Fibroblast of lung (primary cell): ENCODE results near the gene GRIK1. TPM values are rescaled to one million over a fixed set of nuclear protein-coding genes. Genes with fewer than 3 reads are reported as not detected.

Source experiments
- DNase-seq, 2 donors: peaks; one replicate each; pipeline versions ENCODE4 v3.0.0 to v3.0.0-alpha.2; 2010; ENCODE audit warnings: low read depth in 2 of 2
- H2AFZ ChIP-seq: 2 replicates; pipeline ENCODE4 v1.5.1; 2012; ENCODE audit warnings: low read length, control low read depth, inconsistent platforms
- H3K27ac ChIP-seq: 2 replicates; pipeline ENCODE4 v1.5.1; 2011; ENCODE audit warnings: low read length, control low read depth; ENCODE audit not compliant: insufficient read depth
- H3K27me3 ChIP-seq: 2 replicates; pipeline ENCODE4 v1.5.1; 2011; ENCODE audit warnings: mild to moderate bottlenecking, low read length; ENCODE audit not compliant: control insufficient read depth, insufficient read depth
- H3K36me3 ChIP-seq: 2 replicates; pipeline ENCODE4 v1.5.1; 2011; ENCODE audit warnings: low read length; ENCODE audit not compliant: control insufficient read depth, insufficient read depth
- H3K4me1 ChIP-seq: 2 replicates; pipeline ENCODE4 v1.5.1; 2011; ENCODE audit warnings: low read length; ENCODE audit not compliant: control insufficient read depth, insufficient read depth; ENCODE audit errors: extremely low read depth
- H3K4me2 ChIP-seq: 2 replicates; pipeline ENCODE4 v1.5.1; 2011; ENCODE audit warnings: low read length, control low read depth; ENCODE audit not compliant: insufficient read depth; ENCODE audit errors: extremely low read depth
- H3K4me3 ChIP-seq, 4 experiments: fragments of 200-600 bp in 1 of 4; sonication (generic) in 1 of 4; replicated peaks in 1 of 4; 2 replicates each; pipeline ENCODE4 v1.5.1; 2011 to 2016; ENCODE audit warnings: low read length in 4 of 4, low read depth in 3 of 4, mild to moderate bottlenecking in 3 of 4, control low read depth in 2 of 4, inconsistent platforms in 1 of 4, mixed read lengths in 1 of 4; ENCODE audit not compliant: insufficient read depth in 1 of 4; ENCODE audit errors: control extremely low read depth in 1 of 4
- H3K79me2 ChIP-seq: 2 replicates; pipeline ENCODE4 v1.5.1; 2012; ENCODE audit warnings: mild to moderate bottlenecking, low read length, inconsistent platforms; ENCODE audit not compliant: control insufficient read depth, insufficient read depth
- H3K9ac ChIP-seq: 2 replicates; pipeline ENCODE4 v1.5.1; 2011; ENCODE audit warnings: mild to moderate bottlenecking, low read length, control low read depth; ENCODE audit not compliant: insufficient read depth
- H3K9me3 ChIP-seq: 2 replicates; pipeline ENCODE4 v1.5.1; 2012; ENCODE audit warnings: low read depth, low read length; ENCODE audit not compliant: control insufficient read depth, insufficient read depth
- H4K20me1 ChIP-seq: 2 replicates; pipeline ENCODE4 v1.5.1; 2011; ENCODE audit warnings: low read length; ENCODE audit not compliant: control insufficient read depth, insufficient read depth; ENCODE audit errors: extremely low read depth
- CTCF ChIP-seq, 2 donors: IDR thresholded peaks in 1 of 2; conservative IDR thresholded peaks in 1 of 2; 1 replicate in 1 of 2; 2 replicates in 1 of 2; pipeline ENCODE4 v1.5.1; 2011 to 2012; ENCODE audit warnings: low read length in 2 of 2, control low read depth in 1 of 2, inconsistent platforms in 1 of 2, low read depth in 1 of 2, mild to moderate bottlenecking in 1 of 2
- EZH2 ChIP-seq: IDR thresholded peaks from 2 replicates; pipeline ENCODE4 v1.5.1; 2012; ENCODE audit warnings: low read length, control low read depth, mild to moderate bottlenecking; ENCODE audit errors: missing control alignments
- polyA plus RNA-seq, 2 donors: library from polyadenylated mRNA; depleted of rRNA in 1 of 2; stranded (reverse) in 1 of 2; unstranded in 1 of 2; fragments of >200 nt; gene quantifications; 2 replicates each; pipeline ENCODE4 v1.2.1, GENCODE V29; 2011 to 2012; ENCODE audit warnings: missing spikeins in 1 of 2
- total RNA-seq: library from RNA; depleted of rRNA; stranded (reverse); fragments of >200 nt; gene quantifications from 2 replicates; pipeline ENCODE4 v1.2.1, GENCODE V29; 2014

Gene GRIK1
- total and polyA plus RNA-seq, 2 donors (not counting 1 experiment from before 2014, with no cell fraction given) = not detected

- Histone ChIP-seq H3K79me2 (no peaks in the 10 kb centered on the region), H3K36me3 (no peaks in the 10 kb centered on the region), H3K9ac (no peak overlapping the region), H3K27me3 (no peaks in the 10 kb centered on the region), H3K4me3 (no peak overlapping the region), H3K4me1 (no peaks in the 10 kb centered on the region), H4K20me1 (no peaks in the 10 kb centered on the region), H3K4me2 (no peak overlapping the region), H3K9me3 (no peaks in the 10 kb centered on the region), H2AFZ (no peak overlapping the region), H3K27ac (no peak overlapping the region)
- no peak for DNase-seq
- TF ChIP-seq CTCF (conservative IDR thresholded peaks at IDR 0.05 in 1 of 2, IDR thresholded peaks at IDR 0.05 in 1 of 2; ENCODE audit: low read depth in 1 of 2, low read length in 2 of 2) (no peak), EZH2 (no peak)
Observed at GRCh38 chr21:29521872-29522271, 417.9 kb downstream of the GRIK1 start.

GRCh38 chr21:29520171-29520570, 419.6 kb downstream of the GRIK1 start:
- H2AFZ ChIP-seq = no peak overlapping the region
- TF ChIP-seq CTCF (conservative IDR thresholded peaks at IDR 0.05 in 1 of 2, IDR thresholded peaks at IDR 0.05 in 1 of 2; ENCODE audit: low read depth in 1 of 2, low read length in 2 of 2) (no peak), EZH2 (no peak)
- H3K36me3 ChIP-seq = no peaks in the 10 kb centered on the region
- H3K4me2 ChIP-seq = no peak overlapping the region
- no peak overlapping the region for H3K9ac ChIP-seq
- H3K9me3 ChIP-seq = no peaks in the 10 kb centered on the region
- DNase-seq = no peak
- no peak overlapping the region for H3K27ac ChIP-seq
- H4K20me1 ChIP-seq = no peaks in the 10 kb centered on the region
- no peaks in the 10 kb centered on the region for H3K79me2 ChIP-seq
- H3K4me1 ChIP-seq = no peaks in the 10 kb centered on the region
- no peak overlapping the region for H3K4me3 ChIP-seq
- H3K27me3 ChIP-seq = no peaks in the 10 kb centered on the region

DNA sequence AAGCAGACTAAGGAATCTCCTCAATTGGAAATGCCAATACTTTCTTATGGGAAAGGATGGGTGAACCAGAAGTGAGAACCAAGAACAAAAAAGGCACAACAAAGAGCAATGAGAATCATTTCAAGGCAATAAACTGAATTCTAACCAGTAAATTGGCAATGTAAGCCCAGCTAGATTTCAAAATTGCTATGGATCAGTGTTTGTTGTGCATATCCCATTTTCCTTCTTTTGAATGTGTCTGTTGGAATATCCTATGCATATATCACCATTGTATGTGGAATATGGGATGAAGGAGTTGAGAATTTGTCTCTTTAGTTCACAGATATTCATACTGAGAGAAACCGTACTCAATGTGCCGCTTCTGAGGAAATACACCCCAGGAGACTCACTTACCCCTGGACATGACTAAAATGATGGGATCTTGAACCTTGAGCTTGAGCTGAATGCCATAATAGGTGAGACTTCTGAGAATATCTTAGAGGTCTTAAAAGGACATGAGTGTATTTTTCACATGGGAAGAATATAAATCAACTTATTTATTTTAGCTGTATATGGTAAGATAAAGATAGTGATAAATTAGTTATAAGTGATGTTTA, 425.0 kb downstream of the GRIK1 start:
- no peaks in the 10 kb centered on the region for H3K79me2 ChIP-seq
- H3K9ac ChIP-seq = no peak overlapping the region
- no peak for DNase-seq
- no peak for TF ChIP-seq EZH2
- H3K27me3 ChIP-seq = no peaks in the 10 kb centered on the region
- H3K27ac ChIP-seq = no peak overlapping the region
- H3K36me3 ChIP-seq = no peaks in the 10 kb centered on the region
- no peaks in the 10 kb centered on the region for H3K4me1 ChIP-seq
- no peaks in the 10 kb centered on the region for H4K20me1 ChIP-seq
- peaks cover 2% of the 10 kb centered on the region for H3K9me3 ChIP-seq
- H3K4me3 ChIP-seq = no peak overlapping the region
- H2AFZ ChIP-seq = no peak overlapping the region
- H3K4me2 ChIP-seq = no peak overlapping the region
